ENCODE measurements around the gene GOLGA1.
"Not testable (repeated sequence)": the region's sequence is repeated elsewhere in the genome, so short reads cannot be mapped to it uniquely, and the experiment has no call there.

The GOLGA1 gene

DNA sequence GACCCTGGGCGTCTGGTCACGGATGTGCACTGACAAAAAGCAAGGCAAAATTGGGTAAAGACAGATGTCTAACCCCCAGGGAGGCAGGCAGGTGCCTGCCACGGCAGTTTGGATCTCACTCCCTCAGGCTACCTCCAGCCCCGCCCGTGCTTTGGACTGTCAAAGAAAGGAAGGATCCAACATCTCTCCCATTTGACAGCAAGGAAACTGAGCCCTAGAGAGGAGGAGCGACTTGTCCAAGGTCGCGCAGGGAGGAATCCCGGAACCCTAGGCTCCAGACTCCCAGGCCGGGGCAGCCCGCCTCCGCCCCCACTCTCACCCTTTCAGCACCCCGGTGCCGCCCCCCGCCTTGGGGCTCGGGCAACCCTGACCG, 376 bp downstream of the GOLGA1 start:
- ATAC-seq: peak; percentile 22 to 28

DNA sequence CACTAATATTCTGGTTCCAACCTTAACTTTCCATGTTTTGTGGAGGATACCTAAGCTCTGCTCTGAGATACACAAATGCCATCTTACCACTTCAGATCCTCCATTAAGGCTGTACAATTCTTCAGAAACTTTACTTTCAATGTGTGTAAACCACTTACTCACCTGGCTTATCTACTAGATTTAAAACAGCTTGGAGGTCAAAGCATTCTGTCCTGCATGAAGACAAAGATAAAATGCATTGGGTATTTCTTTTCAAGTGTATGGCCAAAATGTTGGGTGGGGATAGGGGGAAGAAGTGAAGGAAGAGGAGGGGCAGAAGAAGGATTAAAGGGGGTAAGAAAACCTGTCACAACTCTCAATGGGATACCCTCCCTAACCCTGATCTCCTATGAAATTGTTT, 939 bp downstream of the GOLGA1 start:
- ATAC-seq: no peak

DNA sequence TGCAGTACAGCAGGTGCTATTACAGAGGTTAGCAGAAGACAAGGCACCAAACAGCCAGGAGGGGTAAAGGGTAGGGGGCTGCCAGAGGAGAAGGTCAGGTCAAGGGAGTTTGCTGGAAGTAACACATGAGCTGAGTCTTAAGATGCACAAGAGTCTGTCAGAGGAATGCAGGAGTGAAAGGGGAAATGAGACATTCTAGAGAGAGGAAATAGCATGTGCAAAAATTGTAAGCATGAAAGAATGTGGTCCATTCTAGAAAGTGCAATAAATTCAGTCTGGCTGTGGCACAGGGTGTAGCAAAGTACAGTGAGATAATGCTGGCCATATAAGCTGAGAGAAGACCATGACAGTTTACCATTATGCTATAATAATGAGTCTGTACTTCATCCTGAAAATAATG, 6.6 kb downstream of the GOLGA1 start:
- ATAC-seq: no peak

- no peak for ATAC-seq
These were observed 8.6 kb downstream of the GOLGA1 start for GRCh38 chr9:124932333-124932732.

- no peak for ATAC-seq
These were observed 11.4 kb downstream of the GOLGA1 start for GRCh38 chr9:124929464-124929863.

- no peak for ATAC-seq
These were observed 12.8 kb downstream of the GOLGA1 start for GRCh38 chr9:124928116-124928515.

DNA sequence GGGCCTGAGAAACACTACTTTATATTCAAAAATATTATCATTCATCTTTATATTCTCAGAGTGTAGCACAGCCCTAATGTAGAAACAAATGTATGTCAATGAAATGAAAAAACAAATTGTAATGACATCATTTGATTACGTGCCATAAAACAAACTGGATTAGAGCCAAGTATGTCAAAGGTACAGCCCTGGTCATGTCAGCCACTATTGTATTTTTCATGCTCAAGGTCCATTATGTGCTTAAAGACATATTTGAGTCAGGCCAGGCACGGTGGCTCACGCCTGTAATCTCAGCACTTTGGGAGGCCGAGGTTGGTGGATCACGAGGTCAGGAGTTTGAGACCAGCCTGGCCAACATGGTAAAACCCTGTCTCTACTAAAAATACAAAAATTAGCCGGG, 20.5 kb downstream of the GOLGA1 start:
- not testable (repeated sequence) for ATAC-seq

- ATAC-seq: no peak
These were observed 26.0 kb downstream of the GOLGA1 start for GRCh38 chr9:124914753-124915405.

- ATAC-seq: no peak
These were observed 27.5 kb downstream of the GOLGA1 start for GRCh38 chr9:124913378-124913777.

GRCh38 chr9:124911766-124912165, 29.1 kb downstream of the GOLGA1 start:
- no peak for ATAC-seq

DNA sequence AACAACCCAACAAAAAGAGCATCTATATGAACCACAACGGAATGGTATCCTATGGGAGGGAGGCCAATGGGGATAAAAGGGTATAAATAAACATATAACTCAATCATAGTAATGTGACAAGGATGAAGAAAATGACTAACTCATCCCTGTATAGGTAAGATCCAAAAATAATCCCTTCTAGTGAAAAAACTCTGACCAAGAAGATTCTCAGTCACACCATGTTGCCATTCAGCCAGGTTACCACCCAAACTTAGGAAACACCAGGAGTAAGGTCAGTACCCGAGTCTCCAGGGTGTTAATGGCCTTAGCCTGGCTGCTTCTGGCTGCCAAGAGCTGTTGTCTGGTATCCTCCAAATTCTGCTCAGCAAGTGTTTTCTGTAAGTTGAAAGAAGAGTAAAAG, 32.8 kb downstream of the GOLGA1 start:
- ATAC-seq: no peak

DNA sequence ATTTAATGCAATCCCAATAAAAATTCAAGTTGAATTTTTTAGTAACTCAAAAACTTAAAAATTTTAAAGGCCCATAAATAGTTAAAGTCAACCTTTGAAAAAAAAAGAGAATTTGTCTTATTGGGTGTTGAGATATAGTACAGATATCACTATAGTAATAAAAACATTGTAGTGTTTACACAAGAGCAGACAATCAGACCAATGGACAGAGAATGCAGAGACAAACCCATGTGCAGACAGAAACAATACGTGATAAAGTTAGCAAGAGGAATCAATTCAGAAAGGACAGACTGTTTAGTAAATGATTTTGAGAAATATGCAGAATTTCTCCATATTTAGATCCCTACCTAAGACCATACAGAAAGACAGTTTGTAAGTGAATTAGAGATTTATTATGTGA, 33.9 kb downstream of the GOLGA1 start:
- no peak for ATAC-seq

- ATAC-seq: no peak
These were observed 41.0 kb downstream of the GOLGA1 start for GRCh38 chr9:124899845-124900244.

DNA sequence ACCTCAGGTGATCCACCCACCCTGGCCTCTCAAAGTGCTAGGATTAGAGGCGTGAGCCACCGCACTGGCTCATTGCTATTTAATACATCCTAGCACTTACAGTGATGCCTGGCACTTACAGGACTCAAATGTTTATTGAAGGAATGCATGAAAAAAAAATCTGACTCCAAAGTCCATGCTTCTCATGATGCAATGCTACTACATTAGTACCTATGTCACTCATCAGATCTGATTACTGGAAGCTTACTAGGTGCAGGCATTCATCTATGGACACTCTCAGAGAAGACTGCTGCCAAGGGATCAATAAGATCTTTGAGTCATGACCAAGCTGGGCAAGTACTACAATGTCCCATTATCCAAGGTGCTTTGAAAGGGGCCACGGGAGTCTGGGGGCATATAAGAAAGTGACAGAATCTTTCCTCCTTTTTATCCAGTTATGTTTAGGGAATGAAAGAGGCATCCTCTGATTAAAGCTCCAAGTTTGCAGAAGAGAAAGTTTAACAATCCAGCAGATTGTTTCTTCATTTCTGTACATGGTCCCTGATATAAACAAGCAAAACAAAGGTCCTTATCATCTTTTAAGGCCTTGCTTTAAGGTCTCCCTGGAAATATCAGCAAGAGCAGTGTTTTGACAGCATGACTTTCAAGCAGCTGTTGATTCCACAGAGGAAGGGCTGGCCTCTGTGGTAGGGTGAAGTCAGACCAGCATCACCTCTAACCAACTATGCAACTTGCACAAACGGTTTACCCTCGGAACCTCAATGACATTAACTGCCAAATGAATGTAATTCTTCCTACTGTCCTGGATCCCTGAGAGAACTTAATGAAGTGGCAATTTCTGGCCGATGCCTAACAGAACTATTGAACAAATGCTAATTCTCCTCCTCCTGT, 43.1 kb downstream of the GOLGA1 start:
- ATAC-seq: no peak

DNA sequence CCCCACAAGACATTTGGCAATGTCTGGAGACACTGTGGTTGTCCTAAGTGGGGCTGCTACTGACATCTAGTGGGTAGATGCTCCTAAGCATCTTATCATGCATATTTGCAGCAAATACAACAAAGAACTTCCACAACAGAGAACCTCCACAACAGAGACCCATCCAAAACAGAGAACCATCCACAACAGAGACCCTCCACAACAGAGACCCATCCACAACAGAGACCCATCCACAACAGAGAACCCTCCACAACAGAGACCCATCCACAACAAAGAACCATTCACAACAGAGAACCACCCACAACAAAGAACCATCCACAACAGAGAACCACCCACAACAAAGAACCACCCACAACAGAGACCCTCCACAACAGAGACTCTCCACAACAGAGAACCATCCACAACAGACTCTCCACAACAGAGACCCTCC, 46.1 kb downstream of the GOLGA1 start:
- ATAC-seq: peak; percentile 69 to 78

DNA sequence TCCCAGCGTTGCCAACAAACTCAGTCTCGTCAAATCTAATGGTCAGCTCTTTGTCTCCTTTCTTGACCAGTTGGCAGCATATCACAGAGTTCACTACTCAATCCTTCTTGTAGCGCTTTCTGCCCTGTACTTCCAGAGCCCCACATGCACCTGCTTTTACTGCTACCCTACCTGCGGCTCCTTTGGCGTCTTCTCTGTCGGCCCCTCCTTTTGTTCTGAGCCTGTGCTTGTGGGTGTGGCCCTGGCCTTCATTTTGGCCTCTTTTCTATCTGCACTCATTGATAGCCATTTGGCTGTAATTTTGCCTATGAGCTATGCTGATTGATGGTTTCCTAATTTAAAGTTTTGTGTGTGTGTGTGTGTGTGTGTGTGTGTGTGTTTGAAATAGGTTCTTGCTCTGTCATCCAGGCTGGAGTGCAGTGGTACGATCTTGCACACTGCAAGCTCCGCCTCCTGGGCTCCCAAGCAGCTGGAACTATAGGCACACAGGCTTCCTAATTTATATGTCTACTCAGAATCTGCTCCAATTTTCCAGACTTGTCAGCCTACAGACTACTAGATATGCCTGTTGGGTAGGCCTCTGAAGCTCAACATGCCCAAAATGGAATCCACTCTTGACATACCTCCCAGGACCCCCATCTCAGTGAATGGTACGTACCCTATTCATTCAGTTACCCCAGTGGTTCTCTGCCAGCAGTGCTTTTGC, 46.7 kb downstream of the GOLGA1 start:
- no peak for ATAC-seq

- ATAC-seq: no peak
These were observed 50.7 kb downstream of the GOLGA1 start for GRCh38 chr9:124890179-124890578.

DNA sequence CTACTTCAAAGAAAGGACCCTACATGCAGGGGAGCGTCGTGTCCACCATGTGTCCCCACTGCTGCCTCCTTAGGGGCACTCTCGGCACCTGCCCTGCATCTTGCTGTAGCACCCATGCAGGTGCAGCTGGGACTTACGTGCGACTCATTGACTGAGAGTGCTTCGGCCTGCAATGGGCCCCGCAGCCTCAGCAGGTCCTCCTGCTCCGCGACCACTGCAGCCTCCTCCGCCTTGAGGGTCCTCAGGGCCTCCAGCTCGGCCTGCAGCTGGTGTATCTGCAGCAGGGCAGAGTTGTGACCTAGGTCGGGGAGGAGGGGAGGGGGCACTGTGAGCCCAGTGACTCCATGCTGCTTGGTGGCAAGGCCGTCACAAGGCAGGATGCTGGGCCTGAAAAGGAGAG, 51.9 kb downstream of the GOLGA1 start:
- ATAC-seq: no peak

- no peak for ATAC-seq
These were observed 53.1 kb downstream of the GOLGA1 start for GRCh38 chr9:124887832-124888231.

GRCh38 chr9:124886866-124887492, 53.9 kb downstream of the GOLGA1 start:
- peak in 1 of 2 donors; percentile 5 for ATAC-seq

GRCh38 chr9:124886461-124886860, 54.4 kb downstream of the GOLGA1 start:
- ATAC-seq: no peak

DNA sequence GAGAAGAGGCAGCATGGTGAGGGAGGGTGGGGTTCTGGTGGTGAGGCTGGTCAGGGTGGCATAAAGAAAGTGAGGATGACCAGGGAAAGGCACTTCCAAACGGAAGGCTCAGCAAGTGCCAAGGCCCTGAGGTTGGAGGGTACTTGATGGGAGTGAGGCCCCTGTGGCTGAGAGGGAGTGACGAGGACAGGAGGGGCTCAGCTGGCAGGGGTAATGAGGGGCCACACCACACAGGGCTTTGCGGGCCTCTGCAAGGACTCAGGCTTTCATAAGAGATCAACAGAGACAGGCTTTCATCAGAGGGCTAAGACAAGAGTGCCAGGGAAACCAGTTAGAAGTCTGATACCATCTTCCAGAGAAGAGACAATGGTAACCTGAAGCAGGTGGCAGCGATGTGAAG, 55.3 kb downstream of the GOLGA1 start:
- no peak for ATAC-seq

DNA sequence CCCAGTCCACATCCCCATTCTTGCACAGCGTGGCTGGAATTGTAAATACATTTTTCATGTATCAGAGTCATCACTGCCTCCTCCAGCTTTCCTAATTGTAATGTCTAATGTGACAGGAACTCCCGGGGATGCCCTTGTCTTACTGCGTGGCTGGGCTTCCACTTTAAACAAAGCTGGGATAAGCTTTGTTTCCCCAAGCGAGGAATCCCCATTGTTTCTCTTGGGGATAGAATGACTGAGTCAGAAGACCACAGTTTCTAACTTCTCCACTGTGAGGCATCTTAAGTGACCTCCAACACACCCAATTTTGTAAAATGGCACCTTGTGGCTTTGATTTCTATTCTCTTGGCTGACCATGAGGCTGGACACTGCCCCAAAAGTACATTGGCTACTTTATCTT, 56.5 kb downstream of the GOLGA1 start:
- no peak for ATAC-seq
